Testis (tissue), 3 donors: ENCODE results near the gene HAND2. TPM values are rescaled to one million over a fixed set of nuclear protein-coding genes. Genes with fewer than 3 reads are reported as not detected.

Source experiments
- DNase-seq: peaks from one replicate; pipeline ENCODE4 v3.0.0-alpha.2; 2019
- H3K27ac ChIP-seq, 2 donors: fragments of 200-600 bp; sonication (generic); one replicate each; pipeline ENCODE4 v1.5.1; 2019
- H3K27me3 ChIP-seq: fragments of 200-600 bp; sonication (generic); one replicate; pipeline ENCODE4 v1.5.1; 2019
- H3K36me3 ChIP-seq: fragments of 200-600 bp; sonication (generic); one replicate; pipeline ENCODE4 v1.5.1; 2017; ENCODE audit warnings: low read depth; ENCODE audit errors: missing control alignments
- H3K4me1 ChIP-seq: fragments of 200-600 bp; sonication (generic); one replicate; pipeline ENCODE4 v1.5.1; 2019
- H3K4me3 ChIP-seq, 2 donors: fragments of 200-600 bp; sonication (generic); one replicate each; pipeline ENCODE4 v1.5.1; 2017 to 2019
- H3K9me3 ChIP-seq: fragments of 200-600 bp; sonication (generic); one replicate; pipeline ENCODE4 v1.5.1; 2017
- CTCF ChIP-seq, 3 experiments: fragments of 450-650 bp in 2 of 3; fragments of 200-600 bp in 1 of 3; sonication (generic) in 1 of 3; IDR thresholded peaks; one replicate each; pipeline ENCODE4 v1.5.1; 2016 to 2019; ENCODE audit warnings: antibody characterized with exemption in 3 of 3, mild to moderate bottlenecking in 2 of 3, moderate library complexity in 1 of 3
- POLR2A ChIP-seq: fragments of 450-650 bp; IDR thresholded peaks from one replicate; pipeline ENCODE4 v1.6.1; 2017; ENCODE audit warnings: antibody characterized with exemption, mild to moderate bottlenecking, moderate library complexity
- WGBS, 2 donors: methylation state at CpG; one replicate each; pipeline ENCODE4 v1.1.5; 2018; 5-methylcytosine and 5-hydroxymethylcytosine counted together
- intact Hi-C: fragments of 100-400 bp; cut with DNase I; formaldehyde crosslinking; loops from one replicate; pipeline ENCODE4 v1.15.1; 2023; ENCODE audit warnings: low total_unique reads
- polyA plus RNA-seq: library from polyadenylated mRNA; stranded (reverse); fragments of 350-450 nt; fragmentation: Illumina TruSeq; extraction: RNeasy Lipid Tissue Mini Kit (QIAGEN cat#74804); gene quantifications from one replicate; pipeline ENCODE4 v1.2.3, GENCODE V29; 2014; ENCODE audit warnings: low read depth, low replicate concordance; ENCODE audit not compliant: insufficient read depth
- total RNA-seq, 2 donors: library from RNA; depleted of rRNA; stranded (reverse); fragments of >200 nt; gene quantifications; one replicate each; pipeline ENCODE4 v1.2.3, GENCODE V29; 2016

HAND2 gene
- total and polyA plus RNA-seq, 3 donors from 2014 or later = 3.5 to 12.3 (median 9.4) TPM

- no peak for TF ChIP-seq CTCF (IDR thresholded peaks at IDR 0.05)
- TF ChIP-seq POLR2A = no peak
- Histone ChIP-seq H3K27me3 (no peaks in the 10 kb centered on the region), H3K27ac (no peak overlapping the region), H3K4me3 (no peak overlapping the region), H3K9me3 (no peaks in the 10 kb centered on the region), H3K36me3 (no peaks in the 10 kb centered on the region), H3K4me1 (peaks cover 6% of the 10 kb centered on the region)
- intact Hi-C loops = no loop called here
- WGBS, 2 donors = 85% methylated on average over 9 of the region's 9 CpGs
- no peak for DNase-seq
Measured at GRCh38 chr4:173535165-173535902, 5.3 kb upstream of the HAND2 start.

- Histone ChIP-seq H3K27me3 (no peaks in the 10 kb centered on the region), H3K27ac (no peak overlapping the region), H3K9me3 (no peaks in the 10 kb centered on the region), H3K4me3 (no peak overlapping the region), H3K4me1 (peaks cover 6% of the 10 kb centered on the region), H3K36me3 (no peaks in the 10 kb centered on the region)
- DNase-seq = no peak
- WGBS, 2 donors = 81 to 88% methylated on average over 1 of the region's 1 CpG
- TF ChIP-seq POLR2A (no peak), CTCF (IDR thresholded peaks at IDR 0.05) (no peak)
- intact Hi-C loops = no loop called here
Measured at GRCh38 chr4:173534434-173534833, 4.4 kb upstream of the HAND2 start.

- no peak overlapping the region for H3K4me3 ChIP-seq
- no peaks in the 10 kb centered on the region for H3K36me3 ChIP-seq
- intact Hi-C loops = no loop called here
- TF ChIP-seq CTCF (IDR thresholded peaks at IDR 0.05) = no peak
- TF ChIP-seq POLR2A = no peak
- WGBS, 2 donors = 85% methylated on average over 4 of the region's 4 CpGs
- H3K27me3 ChIP-seq = no peaks in the 10 kb centered on the region
- no peaks in the 10 kb centered on the region for H3K9me3 ChIP-seq
- H3K27ac ChIP-seq = no peak overlapping the region
- DNase-seq = no peak
- H3K4me1 ChIP-seq = peaks cover 6% of the 10 kb centered on the region
Measured at GRCh38 chr4:173532725-173533511, 2.9 kb upstream of the HAND2 start.

GRCh38 chr4:173531086-173531965 is 1.3 kb upstream of the HAND2 start:
- 43 to 54% methylated on average over 35 to 52 of the region's 52 CpGs for WGBS, 2 donors
- no peak for DNase-seq

More at GRCh38 chr4:173531086-173531965, 1.3 kb upstream of the HAND2 start:
- Histone ChIP-seq H3K27me3 (no peaks in the 10 kb centered on the region), H3K4me1 (peaks cover 6% of the 10 kb centered on the region), H3K36me3 (no peaks in the 10 kb centered on the region), H3K27ac (no peak overlapping the region), H3K9me3 (no peaks in the 10 kb centered on the region), H3K4me3 (peak overlapping the region in 1 of 2 donors; percentile 64)
- TF ChIP-seq CTCF (IDR thresholded peaks at IDR 0.05) (no peak), POLR2A (no peak)
- intact Hi-C loops = no loop called here
